Skin epidermis (tissue), 12 donors: ENCODE results near the gene FGF22.
"Not testable (repeated sequence)": the region's sequence is repeated elsewhere in the genome, so short reads cannot be mapped to it uniquely, and the experiment has no call there.

ENCODE experiments used
- H3K27ac ChIP-seq, 21 experiments: fragments of 200-600 bp; sonication (generic) in 11 of 21; one replicate each; pipeline ENCODE4 v1.5.0; 2020; ENCODE audit warnings: mild to moderate bottlenecking in 3 of 21, inconsistent platforms in 2 of 21, moderate library complexity in 2 of 21
- H3K4me3 ChIP-seq, 7 experiments: fragments of 200-600 bp; sonication (generic) in 2 of 7; one replicate each; pipeline ENCODE4 v1.5.0; 2020; ENCODE audit warnings: inconsistent platforms in 2 of 7, mild to moderate bottlenecking in 2 of 7, moderate library complexity in 1 of 7

FGF22 gene

GRCh38 chr19:619286-620002, 20.2 kb upstream of the FGF22 start:
- H3K4me3 ChIP-seq: no peak overlapping the region
- no peak overlapping the region for H3K27ac ChIP-seq

DNA sequence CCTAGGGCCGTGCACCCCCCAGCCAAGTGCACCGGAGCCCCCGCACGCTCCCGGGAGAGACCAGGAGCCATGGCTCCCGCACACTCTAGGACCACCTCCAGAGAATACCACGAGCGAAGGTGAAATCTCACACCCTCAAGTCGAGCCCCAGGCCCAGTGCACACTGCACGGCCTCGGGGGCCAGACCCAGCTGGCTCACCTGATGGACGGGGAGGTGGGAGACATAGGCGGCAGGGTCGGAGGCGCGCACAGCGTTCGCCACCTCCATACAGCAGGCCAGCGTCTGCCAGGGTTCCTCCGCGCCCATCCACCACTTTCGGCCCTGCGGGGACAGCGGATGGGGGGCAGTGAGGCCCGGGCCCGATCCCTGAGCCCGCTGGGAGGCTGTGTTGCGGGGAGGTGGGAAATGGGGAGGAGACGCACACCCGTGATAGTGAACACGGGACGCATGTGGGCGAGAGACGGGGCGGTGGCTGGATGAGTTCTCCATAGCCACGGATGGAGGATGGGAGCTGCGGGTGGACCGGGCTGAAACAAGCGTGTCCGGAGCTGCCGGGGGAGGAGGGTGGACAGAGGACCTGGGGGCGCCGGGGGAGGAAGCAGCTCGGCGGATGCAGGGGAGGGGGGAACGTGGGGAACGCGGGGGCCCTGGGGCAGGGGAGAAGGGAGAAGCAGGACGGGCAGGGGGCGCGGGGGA, 19.4 kb upstream of the FGF22 start:
- no peak overlapping the region for H3K4me3 ChIP-seq
- H3K27ac ChIP-seq: no peak overlapping the region

DNA sequence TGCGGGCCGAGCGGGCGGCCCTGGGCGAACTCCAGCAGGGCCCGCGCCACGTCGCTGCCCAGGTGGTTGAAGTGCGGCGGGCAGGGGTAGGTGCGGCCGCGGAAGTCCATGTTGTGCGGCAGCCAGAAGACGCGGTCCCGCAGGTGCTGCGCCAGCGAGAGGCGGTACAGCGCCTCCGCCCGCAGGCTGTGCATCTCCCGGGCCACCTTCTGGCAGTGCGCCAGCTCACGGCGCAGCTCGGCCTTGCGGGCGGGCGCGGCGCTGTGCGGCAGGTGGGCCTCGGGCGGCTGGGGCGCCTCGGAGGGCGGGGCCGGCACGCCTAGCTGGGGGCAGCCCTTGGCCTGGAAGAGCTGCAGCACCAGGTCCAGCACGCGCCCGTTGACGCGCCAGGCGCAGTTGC, 18.5 kb upstream of the FGF22 start:
- H3K27ac ChIP-seq, H3K4me3 ChIP-seq: not testable (repeated sequence)

GRCh38 chr19:621819-622218, 17.9 kb upstream of the FGF22 start:
- Histone ChIP-seq H3K4me3 (no peak overlapping the region), H3K27ac (no peak overlapping the region)

DNA sequence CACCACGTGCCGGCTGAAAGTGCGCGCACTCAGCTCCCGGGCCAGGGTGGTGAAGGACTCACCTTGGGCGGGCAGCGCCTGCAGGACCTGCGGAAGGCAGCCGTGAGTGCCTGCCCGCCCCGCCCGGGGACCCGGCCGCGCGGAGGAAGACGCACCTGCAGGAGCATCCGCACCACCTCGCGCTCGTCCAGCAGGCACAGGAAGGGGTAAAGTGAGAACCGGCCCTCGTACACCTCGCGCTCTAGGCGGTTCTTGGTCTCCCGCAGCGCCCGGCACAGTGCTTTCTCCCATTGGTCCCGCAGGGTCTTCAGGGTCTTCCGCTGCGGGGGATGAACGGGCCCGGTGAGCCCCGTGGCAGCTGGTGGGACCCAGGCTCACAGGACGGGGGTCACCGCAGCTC, 17.0 kb upstream of the FGF22 start:
- H3K27ac ChIP-seq: no peak overlapping the region
- H3K4me3 ChIP-seq: no peak overlapping the region

DNA sequence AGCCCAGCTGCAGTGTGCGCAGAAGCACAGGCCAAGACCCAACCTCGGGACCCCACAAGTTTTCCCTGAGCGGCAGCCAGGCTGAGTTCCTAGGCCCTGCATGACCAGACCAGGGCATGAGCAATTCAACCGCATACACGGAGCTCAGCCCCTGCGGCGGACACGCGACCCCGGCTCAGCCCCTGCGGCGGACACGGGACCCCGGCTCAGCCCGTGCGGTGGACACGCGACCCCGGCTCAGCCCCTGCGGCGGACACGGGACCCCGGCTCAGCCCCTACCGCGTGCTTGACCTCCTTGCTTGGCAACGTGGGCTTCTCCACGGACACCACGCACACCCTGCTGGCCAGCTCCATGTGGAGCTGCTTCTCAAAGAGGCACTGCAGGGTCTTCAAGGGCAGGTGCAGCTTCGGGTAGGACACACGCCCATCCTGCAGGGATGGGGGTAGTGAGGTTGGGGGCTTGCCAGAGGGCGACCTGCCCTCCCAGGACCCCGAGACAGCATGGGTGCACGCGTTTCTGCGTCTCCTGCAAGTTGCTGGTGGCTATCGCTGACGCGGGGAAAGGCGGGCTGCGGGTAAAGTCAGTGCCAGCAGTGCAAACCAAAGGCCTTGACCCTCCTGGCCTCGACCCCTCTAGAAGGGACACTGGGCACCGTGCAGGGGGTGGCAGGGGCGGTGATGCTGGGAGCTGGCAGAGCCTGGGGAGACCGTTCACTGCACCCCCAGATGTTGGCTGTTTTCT, 16.3 kb upstream of the FGF22 start:
- Histone ChIP-seq H3K4me3 (no peak overlapping the region), H3K27ac (no peak overlapping the region)

GRCh38 chr19:623974-624373, 15.7 kb upstream of the FGF22 start:
- H3K27ac ChIP-seq: no peak overlapping the region

GRCh38 chr19:624433-625109, 15.1 kb upstream of the FGF22 start:
- H3K4me3 ChIP-seq: no peak overlapping the region
- H3K27ac ChIP-seq: no peak overlapping the region

More at GRCh38 chr19:623974-624373, 15.7 kb upstream of the FGF22 start:
- H3K4me3 ChIP-seq: no peak overlapping the region

DNA sequence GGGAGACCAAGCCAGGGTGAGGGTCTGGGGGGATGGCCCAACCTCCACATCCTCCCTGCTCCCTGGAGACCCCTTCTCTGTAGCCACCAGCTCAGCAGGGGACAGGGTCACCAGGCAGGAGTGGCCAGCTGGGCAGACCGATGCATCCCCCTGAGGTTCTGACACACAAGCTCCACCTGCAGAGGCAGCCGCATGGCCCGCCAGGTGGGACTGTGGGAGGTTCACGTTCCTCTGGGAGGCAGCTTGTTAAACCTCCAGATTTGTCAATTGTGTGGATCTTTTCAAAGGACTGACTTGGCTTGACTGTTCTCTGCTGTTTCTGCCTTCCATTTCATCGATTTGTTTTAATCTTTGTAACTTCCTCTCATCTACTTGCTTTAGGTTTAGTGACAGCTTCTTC, 14.4 kb upstream of the FGF22 start:
- Histone ChIP-seq H3K27ac (no peak overlapping the region), H3K4me3 (no peak overlapping the region)

- H3K27ac ChIP-seq, H3K4me3 ChIP-seq: not testable (repeated sequence)
Measured at GRCh38 chr19:626566-626965, 13.1 kb upstream of the FGF22 start.

DNA sequence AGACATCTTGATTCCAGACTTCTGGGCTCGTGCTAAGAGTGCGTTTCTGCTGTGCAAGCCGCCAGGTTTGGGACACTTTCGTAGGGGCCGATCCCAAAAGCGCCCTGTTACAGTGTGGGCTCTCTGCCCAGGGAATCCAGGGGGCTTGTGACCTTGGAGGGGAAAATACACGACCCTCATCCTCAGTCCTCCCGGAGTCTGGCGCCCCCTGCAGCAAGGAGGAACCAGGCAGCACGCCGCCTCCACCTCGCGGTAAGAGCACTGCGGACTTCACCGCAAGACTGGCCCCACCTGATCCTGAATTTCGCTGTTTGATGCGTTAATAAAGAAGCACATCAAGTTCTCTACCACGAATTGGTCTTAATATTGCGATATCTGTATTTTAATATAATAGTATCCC, 11.5 kb upstream of the FGF22 start:
- H3K27ac ChIP-seq: no peak overlapping the region

GRCh38 chr19:629515-629914, 10.2 kb upstream of the FGF22 start:
- not testable (repeated sequence) for H3K4me3 ChIP-seq, H3K27ac ChIP-seq

More for the DNA sequence above, 11.5 kb upstream of the FGF22 start:
- no peak overlapping the region for H3K4me3 ChIP-seq

- Histone ChIP-seq H3K27ac (no peak overlapping the region), H3K4me3 (no peak overlapping the region)
Measured at GRCh38 chr19:629961-630714, 9.5 kb upstream of the FGF22 start.

DNA sequence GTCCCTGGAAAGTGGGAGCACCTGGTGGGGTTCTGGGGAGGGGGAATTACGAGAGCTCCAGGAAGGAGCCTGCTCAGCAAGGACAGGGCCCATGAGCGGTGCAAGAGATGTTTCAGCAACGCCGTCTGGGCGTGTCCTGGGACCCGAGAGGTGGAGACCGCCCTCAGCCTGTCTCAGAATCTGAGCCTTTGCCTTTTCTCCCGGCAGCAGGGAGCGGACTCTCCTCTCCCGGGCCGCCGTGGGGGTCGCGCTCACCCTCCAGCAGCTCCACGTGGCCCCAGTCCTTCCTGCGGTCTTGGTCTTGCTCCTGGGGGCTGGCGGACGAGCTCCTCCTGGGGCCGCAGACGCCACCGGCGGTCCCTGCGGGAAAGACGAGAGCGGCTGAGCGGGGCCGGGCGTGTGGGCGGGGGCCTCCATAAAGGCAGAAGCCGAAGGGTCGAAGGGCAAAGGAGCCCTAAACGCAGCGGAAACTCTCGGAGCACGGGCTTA, 7.1 kb upstream of the FGF22 start:
- Histone ChIP-seq H3K4me3 (peak overlapping the region; percentile 53 to 90 (median 77)), H3K27ac (peak overlapping the region; percentile 57 to 88 (median 81))

DNA sequence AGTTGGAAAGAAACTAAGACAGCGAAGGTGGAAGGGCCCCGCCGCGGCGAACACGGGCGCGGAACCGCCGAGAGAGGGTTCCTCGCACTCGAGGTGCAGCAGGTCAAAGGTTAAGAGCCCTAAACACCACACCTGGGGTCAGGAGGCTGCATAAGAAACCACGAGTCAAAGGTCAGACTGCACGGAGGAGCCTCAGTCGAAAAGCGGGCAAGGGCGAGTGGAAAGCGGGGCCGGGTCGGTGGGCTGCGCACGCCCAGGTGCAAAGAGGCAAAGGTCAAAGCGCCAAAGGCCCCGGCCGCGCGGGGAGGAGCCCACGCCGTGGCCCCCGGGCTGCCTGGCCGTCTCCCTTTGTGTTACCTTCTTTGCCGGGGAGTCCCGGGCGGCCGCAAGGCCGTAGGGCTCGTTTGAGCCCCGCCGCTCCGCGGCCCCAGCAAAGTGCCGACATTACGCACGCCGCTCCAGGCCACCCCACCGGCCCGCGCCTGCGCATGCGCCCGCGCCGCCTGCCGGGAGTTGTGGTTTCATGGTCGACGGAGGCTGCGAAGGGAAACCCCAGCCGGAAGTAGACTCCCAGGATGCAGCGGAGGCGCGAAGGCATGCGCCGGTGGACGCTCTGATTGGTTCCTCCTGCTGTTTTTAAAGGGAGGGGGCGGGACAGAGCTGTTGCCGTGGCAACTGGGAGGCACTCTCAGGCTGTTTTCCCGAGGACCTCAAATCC, 6.5 kb upstream of the FGF22 start, which contains the start of gene POLRMT:
Gene POLRMT, minus strand, starts transcription at position 470 of the 718 bp plus-strand sequence. Its CDS starts 25 bp downstream, at position 445.
- Histone ChIP-seq H3K4me3 (peak within 1 kb of the TSS; percentile 53 to 90 (median 77)), H3K27ac (peak within 1 kb of the TSS; percentile 57 to 88 (median 81))

GRCh38 chr19:633786-634639, 5.7 kb upstream of the FGF22 start:
- H3K27ac ChIP-seq: peak overlapping the region in 18 of 21 experiments; percentile 16 to 85 (median 74)
- H3K4me3 ChIP-seq: peak overlapping the region; percentile 53 to 90 (median 77)

DNA sequence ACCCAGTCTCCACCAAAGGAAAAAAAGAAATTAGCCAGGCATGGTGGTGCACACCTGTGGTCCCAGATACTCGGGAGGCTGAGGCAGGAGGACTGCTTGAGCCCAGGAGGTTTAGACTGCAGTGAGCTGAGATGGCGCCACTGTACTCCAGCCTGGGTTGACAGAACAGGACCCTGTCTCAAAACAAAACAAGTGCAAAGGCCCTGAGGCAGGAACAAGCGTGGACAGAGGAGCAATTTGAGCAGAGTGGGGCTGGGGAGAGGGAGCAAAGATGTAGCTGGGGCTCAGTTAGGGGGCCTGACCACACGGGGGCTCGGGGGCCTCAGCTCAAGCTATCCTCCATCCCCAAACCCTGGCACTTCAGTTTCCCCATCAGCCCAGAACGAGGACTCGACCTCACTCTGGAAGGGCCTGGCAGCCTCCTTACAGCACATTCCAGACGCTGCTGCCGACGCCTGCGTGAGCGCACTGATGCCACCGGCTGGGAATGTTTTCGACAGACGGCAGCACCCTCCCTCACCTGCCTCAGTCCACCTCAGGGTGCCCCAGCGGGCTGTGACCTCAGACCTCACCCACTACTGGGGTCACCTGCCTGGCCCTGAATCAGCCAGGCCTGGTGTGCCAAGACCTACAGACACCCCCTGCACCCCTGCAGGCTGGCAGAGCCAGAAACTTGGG, 4.6 kb upstream of the FGF22 start:
- H3K27ac ChIP-seq: no peak overlapping the region
- no peak overlapping the region for H3K4me3 ChIP-seq
